ENCODE results near the gene ABCB8. TPM values are rescaled to one million over a fixed set of nuclear protein-coding genes. Genes with fewer than 3 reads are reported as not detected.

The ABCB8 gene
- total RNA-seq, 1 donor from 2014 or later = 53.0 TPM

DNA sequence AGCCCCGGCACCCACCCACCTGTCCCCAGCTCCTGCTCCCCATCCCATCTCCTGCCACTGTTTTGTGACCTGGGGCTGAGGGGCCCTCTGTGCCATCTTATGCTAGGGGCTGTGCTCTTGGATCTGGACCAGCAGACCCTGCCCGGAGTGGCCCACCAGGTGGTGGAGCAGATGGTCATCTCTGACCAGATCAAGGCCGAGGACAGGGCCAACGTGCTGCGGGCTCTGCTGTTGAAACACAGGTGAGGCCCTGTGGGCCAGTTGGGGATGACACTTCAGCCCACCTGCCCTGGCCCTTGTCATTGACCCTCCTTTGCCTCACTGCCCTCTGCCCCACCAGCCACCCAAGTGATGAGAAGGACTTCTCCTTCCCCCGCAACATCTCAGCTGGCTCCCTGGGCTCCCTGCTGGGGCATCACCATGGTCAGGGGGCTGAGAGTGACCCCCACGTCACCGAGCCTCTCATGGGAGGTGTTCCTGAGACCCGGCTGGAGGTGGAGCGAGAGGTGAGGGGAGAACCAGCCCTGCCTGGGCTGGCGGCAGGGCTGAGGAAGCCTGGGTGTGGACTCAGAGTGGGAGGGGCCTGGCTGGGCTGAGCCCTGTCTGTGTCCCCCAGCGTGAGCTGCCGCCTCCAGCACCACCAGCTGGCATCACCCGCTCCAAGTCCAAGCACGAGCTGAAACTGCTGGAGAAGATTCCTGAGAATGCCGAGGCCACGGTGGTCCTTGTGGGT lies 41.8 kb downstream of the ABCB8 start:
- DNase-seq (ENCODE audit: low read depth) = no peak

GRCh38 chr7:151070574-151070960 lies 42.3 kb downstream of the ABCB8 start:
- no peak for DNase-seq (ENCODE audit: low read depth)

DNA sequence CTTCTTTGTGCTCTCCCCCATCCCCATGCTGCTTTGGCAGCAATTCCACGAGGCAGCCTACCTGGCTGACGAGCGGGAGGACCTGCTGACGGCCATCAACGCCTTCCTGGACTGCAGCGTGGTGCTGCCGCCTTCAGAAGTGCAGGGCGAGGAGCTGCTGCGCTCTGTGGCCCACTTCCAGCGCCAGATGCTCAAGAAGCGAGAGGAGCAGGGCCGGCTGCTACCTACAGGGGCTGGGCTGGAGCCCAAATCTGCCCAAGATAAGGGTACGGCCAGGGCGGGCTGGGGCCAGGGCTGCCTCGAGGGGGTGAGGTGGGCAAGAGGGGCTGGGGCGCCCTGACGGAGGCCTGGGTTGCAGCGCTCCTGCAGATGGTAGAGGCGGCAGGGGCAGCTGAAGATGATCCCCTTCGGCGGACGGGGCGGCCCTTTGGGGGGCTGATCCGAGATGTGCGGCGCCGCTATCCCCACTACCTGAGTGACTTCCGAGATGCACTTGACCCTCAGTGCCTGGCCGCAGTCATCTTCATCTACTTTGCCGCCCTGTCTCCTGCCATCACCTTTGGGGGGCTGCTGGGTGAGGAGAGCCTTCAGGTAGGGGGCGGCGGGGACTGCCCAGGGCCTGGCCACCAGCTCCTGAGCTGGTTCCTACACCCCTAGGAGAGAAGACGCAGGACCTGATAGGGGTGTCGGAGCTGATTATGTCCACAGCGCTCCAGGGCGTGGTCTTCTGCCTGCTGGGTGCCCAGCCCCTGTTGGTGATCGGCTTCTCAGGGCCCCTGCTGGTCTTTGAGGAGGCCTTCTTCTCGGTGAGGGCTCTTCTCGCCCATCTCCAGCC lies 43.0 kb downstream of the ABCB8 start:
- DNase-seq (ENCODE audit: low read depth) = no peak

GRCh38 chr7:151073990-151074389 lies 45.7 kb downstream of the ABCB8 start:
- DNase-seq (ENCODE audit: low read depth) = no peak

DNA sequence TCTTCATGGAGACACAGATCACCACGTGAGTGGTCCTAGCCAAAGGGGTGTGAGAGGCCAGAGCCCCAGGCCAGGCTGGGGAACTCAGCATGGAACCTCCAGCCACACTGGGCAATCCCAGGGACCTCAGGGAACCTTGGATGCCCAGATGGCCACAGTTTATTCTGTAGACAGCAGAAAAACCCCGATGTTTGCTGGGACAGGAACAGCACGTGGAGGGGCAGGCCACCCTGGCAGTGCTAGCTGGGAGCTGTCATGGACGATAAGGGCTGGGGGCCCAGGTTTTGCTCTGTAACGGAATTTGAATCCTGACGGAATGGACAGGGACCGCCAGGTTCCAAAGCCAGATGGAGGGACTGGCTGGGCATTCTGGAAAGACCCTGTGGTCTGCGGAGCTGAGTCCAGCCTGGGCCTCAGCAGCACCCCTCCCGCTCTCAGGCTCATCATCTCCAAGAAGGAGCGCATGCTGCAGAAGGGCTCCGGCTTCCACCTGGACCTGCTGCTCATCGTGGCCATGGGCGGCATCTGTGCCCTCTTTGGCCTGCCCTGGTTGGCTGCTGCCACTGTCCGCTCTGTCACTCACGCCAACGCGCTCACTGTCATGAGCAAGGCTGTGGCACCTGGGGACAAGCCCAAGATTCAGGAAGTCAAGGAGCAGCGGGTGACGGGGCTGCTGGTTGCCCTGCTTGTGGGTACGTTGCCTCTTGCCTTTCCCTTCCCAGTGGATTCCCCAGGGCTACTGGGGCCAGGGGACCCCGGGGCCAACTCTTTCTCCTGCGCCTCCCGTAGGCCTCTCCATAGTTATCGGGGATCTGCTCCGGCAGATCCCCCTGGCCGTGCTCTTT lies 46.8 kb downstream of the ABCB8 start:
- no peak for DNase-seq (ENCODE audit: low read depth)

DNA sequence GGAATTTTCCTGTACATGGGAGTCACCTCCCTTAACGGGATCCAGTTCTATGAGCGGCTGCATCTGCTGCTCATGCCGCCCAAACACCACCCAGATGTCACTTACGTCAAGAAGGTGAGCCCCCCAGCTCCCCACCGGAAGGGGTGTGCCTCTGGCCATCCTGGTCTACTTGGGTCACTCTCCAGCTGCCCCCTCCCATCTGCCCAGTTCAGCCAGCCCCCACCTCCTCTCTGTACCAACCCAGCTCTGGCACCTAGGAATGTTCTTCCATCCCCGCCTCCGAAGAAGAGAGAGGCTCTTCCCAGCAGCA lies 47.4 kb downstream of the ABCB8 start:
- DNase-seq (ENCODE audit: low read depth) = no peak

DNA sequence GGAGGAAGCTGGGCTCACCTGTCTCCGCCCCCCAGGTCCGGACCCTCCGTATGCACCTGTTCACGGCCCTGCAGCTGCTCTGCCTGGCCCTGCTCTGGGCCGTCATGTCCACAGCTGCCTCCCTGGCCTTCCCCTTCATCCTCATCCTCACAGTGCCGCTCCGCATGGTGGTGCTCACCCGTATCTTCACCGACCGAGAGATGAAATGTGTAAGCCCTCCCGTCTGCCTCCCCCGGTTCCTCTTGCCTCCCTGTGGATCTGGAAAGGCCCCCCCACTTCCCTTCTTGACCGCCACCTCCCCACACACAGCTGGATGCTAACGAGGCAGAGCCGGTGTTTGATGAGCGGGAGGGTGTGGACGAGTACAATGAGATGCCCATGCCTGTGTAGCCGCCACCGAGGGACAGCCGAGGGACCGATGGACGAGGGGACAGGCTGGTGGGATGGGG lies 47.8 kb downstream of the ABCB8 start:
- no peak for DNase-seq (ENCODE audit: low read depth)

- peak; percentile 43 for DNase-seq (ENCODE audit: low read depth)
These were observed 48.8 kb downstream of the ABCB8 start for GRCh38 chr7:151076863-151077704.

- no peak for DNase-seq (ENCODE audit: low read depth)
These were observed 49.5 kb downstream of the ABCB8 start for GRCh38 chr7:151077705-151078232.

- peak; percentile 34 for DNase-seq (ENCODE audit: low read depth)
These were observed 50.2 kb downstream of the ABCB8 start for GRCh38 chr7:151078233-151079040.

GRCh38 chr7:151079199-151079910 lies 51.1 kb downstream of the ABCB8 start:
- no peak for DNase-seq (ENCODE audit: low read depth)

DNA sequence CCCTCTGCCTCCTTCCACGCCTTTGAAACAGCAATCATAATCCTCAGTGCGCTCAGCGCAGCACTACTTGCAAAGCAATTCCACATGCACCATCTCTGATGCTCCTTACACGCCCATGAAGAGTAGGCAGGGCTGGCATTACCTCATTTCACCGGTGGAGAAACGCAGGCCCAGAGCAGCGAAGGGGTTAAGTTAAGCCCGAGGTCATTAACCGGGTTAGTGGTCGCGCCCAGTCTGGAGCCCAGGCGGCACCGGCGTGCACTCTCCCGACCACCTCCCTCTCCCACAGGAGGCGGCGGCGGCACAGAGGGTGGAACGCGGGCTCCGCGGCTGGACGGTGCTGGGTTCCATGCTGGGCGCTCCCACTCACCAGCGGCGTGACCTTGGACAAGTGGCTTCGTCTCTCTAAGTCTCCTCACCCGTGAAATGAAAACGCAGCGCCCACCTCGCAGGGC lies 51.8 kb downstream of the ABCB8 start:
- DNase-seq (ENCODE audit: low read depth) = peak; percentile 43

- DNase-seq (ENCODE audit: low read depth) = peak; percentile 95
These were observed 52.4 kb downstream of the ABCB8 start, which contains the start of gene FASTK for GRCh38 chr7:151080522-151081169. Gene FASTK, minus strand, starts transcription at chr7:151080809. Its CDS starts 43 bp downstream, at chr7:151080766.

DNA sequence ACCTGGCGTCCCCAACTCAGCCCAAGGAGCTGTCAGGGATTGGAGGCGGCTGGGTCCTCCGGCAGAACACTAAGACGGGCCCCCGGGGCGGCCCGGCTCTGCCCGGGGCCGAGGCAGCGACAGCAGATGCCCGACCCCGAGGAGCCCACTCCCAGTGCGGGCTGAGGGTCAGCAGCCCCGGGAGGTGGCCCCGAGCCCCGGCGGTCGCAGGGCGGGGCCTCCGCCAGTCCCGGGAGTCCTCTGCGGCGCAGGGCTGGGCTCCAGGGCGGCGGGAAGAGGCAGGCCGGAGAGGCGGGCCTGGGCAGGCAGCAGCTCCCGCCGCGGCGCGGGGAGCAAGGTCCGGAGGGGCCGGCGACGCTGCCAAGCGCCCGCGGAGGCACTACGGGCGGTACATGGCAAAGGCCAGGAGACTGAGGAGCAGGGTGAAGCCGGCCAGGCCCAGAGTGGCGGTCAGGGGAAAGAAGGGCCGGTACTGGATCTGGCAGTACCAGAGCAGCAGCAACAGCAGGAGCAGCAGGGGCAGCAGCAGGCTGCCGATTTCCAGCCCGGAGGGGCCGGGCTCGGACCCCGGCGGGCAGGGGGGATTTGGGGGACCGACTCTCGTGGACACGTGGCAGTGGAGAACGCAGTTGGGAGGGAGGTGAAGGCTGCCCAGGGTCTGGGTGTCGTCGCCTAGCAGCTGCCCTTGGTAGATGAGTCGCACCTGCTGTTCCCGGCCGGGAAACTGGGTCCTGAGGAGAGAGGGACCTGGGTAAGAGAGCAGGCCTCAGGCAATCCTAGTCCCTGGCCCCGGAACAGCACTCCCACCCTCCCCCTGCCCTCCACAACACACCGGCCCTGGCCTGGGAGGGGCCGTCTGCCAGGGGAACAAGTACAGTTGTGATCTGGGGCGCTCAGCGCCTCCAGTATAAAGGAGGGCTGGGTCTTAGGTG lies 53.2 kb downstream of the ABCB8 start:
- DNase-seq (ENCODE audit: low read depth) = peak; percentile 78

- no peak for DNase-seq (ENCODE audit: low read depth)
These were observed 54.2 kb downstream of the ABCB8 start for GRCh38 chr7:151082141-151083070.
